Effector memory CD4-positive, alpha-beta T cell (primary cell): ENCODE results near the gene CELF2.

Experiments used
- DNase-seq, 3 donors: peaks; one replicate each; pipeline ENCODE4 v3.0.0-alpha.2; 2020
- H3K27ac ChIP-seq: 2 replicates; pipeline ENCODE4 v1.7.0; 2013; ENCODE audit warnings: mild to moderate bottlenecking, low read length, moderate library complexity; ENCODE audit not compliant: insufficient read depth, poor library complexity, severe bottlenecking
- H3K27me3 ChIP-seq: replicated peaks from 2 replicates; pipeline ENCODE4 v1.7.0; 2013; ENCODE audit warnings: mild to moderate bottlenecking, low read length; ENCODE audit not compliant: insufficient read depth, control insufficient read depth, poor library complexity, severe bottlenecking
- H3K36me3 ChIP-seq: 2 replicates; pipeline ENCODE4 v1.7.0; 2013; ENCODE audit warnings: mild to moderate bottlenecking, low read length, moderate library complexity; ENCODE audit not compliant: control insufficient read depth, insufficient read depth
- H3K4me1 ChIP-seq: 2 replicates; pipeline ENCODE4 v1.7.0; 2013; ENCODE audit warnings: low read length, mild to moderate bottlenecking; ENCODE audit not compliant: control insufficient read depth, insufficient read depth, poor library complexity, severe bottlenecking
- H3K4me3 ChIP-seq: 2 replicates; pipeline ENCODE4 v1.7.0; 2013; ENCODE audit warnings: low read length, low read depth, mild to moderate bottlenecking; ENCODE audit not compliant: insufficient read depth, poor library complexity, severe bottlenecking
- H3K9me3 ChIP-seq: 2 replicates; pipeline ENCODE4 v1.7.0; 2013; ENCODE audit warnings: mild to moderate bottlenecking, low read length, moderate library complexity; ENCODE audit not compliant: control insufficient read depth

Gene CELF2

GRCh38 chr10:11057018-11057417, 39.3 kb downstream of the CELF2 start:
- Histone ChIP-seq H3K4me3 (no peak overlapping the region), H3K27ac (no peak overlapping the region), H3K9me3 (no peaks in the 10 kb centered on the region), H3K36me3 (no peaks in the 10 kb centered on the region), H3K4me1 (no peaks in the 10 kb centered on the region), H3K27me3 (no peaks in the 10 kb centered on the region)
- DNase-seq: no peak

DNA sequence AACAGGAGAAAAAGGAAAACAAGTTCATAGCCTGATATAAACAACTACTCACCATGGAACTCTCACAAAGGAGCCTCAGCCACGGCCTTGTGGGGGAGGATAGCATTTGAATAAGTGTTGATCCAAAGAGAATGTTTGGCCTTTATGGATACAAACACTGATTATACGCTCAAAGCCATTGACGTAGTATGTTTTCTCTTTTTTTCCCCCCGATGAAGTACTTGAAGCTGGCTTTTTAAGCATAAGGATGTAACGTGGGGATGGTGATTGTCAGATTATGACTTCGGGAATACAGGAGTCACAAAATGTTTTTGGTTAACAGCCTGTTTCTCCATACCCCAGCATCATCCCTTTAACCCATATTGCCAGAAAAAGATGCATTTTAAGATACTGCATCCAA, 39.8 kb downstream of the CELF2 start:
- no peak overlapping the region for H3K4me3 ChIP-seq
- H3K27ac ChIP-seq: no peak overlapping the region
- DNase-seq: no peak
- H3K27me3 ChIP-seq: no peaks in the 10 kb centered on the region
- no peaks in the 10 kb centered on the region for H3K9me3 ChIP-seq
- no peaks in the 10 kb centered on the region for H3K36me3 ChIP-seq
- H3K4me1 ChIP-seq: no peaks in the 10 kb centered on the region

DNA sequence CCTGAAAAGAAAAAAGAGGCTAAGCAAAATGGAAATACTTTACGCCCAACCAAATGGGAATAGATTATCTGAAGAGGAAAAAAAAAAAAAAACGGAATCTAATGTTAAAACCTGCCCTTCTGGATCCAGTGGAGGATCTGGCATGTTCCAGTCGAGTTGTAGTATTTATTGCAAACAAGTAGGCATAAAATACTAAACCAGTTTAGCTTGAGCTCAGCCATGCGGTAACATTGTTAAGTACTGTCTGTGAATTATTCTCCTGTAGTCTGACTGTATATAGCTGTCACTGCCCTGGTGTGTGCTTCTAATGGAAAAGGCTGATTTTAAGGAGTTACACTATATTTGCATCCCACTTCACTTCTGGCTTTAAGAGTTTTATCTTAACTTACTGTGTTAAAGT, 40.3 kb downstream of the CELF2 start:
- Histone ChIP-seq H3K27ac (no peak overlapping the region), H3K4me1 (no peaks in the 10 kb centered on the region), H3K9me3 (no peaks in the 10 kb centered on the region), H3K4me3 (no peak overlapping the region), H3K36me3 (no peaks in the 10 kb centered on the region), H3K27me3 (no peaks in the 10 kb centered on the region)
- DNase-seq: no peak

- H3K9me3 ChIP-seq: no peaks in the 10 kb centered on the region
- H3K27me3 ChIP-seq: no peaks in the 10 kb centered on the region
- H3K36me3 ChIP-seq: no peaks in the 10 kb centered on the region
- H3K27ac ChIP-seq: no peak overlapping the region
- no peaks in the 10 kb centered on the region for H3K4me1 ChIP-seq
- no peak overlapping the region for H3K4me3 ChIP-seq
- no peak for DNase-seq
Observed at GRCh38 chr10:11058965-11059364, 41.3 kb downstream of the CELF2 start.

GRCh38 chr10:11063856-11064255, 46.2 kb downstream of the CELF2 start:
- DNase-seq: no peak
- Histone ChIP-seq H3K36me3 (no peaks in the 10 kb centered on the region), H3K9me3 (no peaks in the 10 kb centered on the region), H3K4me1 (no peaks in the 10 kb centered on the region), H3K27ac (no peak overlapping the region), H3K4me3 (no peak overlapping the region), H3K27me3 (no peaks in the 10 kb centered on the region)

DNA sequence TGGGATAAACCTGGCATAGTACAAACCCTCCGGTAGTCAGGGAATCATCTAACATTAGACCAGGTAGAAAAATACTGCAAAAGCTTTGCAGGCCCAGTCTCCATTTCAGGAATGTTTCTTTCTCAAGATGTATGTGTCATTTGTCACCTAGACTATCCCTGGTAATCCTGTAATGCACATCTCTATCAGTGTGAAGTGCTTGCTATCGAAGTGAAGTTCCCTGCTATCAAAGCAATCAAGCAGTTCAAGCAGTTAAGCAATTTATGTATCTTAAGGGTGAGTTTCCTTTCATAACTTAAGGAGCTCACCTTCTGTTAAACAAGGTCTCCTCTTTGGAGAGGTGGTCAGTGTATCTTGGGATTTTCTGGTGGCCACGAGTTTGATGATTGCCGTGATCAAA, 47.2 kb downstream of the CELF2 start:
- Histone ChIP-seq H3K27me3 (no peaks in the 10 kb centered on the region), H3K4me1 (no peaks in the 10 kb centered on the region), H3K27ac (no peak overlapping the region), H3K9me3 (no peaks in the 10 kb centered on the region), H3K36me3 (no peaks in the 10 kb centered on the region), H3K4me3 (no peak overlapping the region)
- no peak for DNase-seq

- Histone ChIP-seq H3K27me3 (no peaks in the 10 kb centered on the region), H3K27ac (no peak overlapping the region), H3K4me3 (no peak overlapping the region), H3K4me1 (no peaks in the 10 kb centered on the region), H3K9me3 (no peaks in the 10 kb centered on the region), H3K36me3 (no peaks in the 10 kb centered on the region)
- no peak for DNase-seq
Observed at GRCh38 chr10:11065567-11065966, 47.9 kb downstream of the CELF2 start.

DNA sequence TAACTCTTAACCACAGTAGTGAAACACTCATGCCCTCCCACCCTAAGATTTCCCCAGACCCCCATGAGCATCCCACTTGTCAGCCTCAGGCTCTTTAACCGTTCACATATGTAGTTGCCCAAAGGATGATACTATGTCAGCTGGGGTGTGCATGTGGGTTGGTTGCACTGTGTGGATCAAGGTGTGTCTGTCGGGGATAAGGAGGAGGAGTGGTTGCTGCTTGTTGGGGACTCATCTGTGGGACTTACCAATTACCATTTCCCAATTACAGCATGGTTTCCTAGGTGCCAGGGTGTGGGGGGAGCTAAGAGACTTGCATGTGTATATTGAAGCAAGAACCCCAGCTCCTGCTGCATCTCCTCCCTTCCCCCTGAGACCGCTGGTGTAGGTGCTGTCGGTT, 48.8 kb downstream of the CELF2 start:
- H3K36me3 ChIP-seq: no peaks in the 10 kb centered on the region
- H3K4me3 ChIP-seq: no peak overlapping the region
- DNase-seq: no peak
- no peaks in the 10 kb centered on the region for H3K4me1 ChIP-seq
- H3K9me3 ChIP-seq: no peaks in the 10 kb centered on the region
- H3K27me3 ChIP-seq: no peaks in the 10 kb centered on the region
- no peak overlapping the region for H3K27ac ChIP-seq

GRCh38 chr10:11068861-11069633, 51.4 kb downstream of the CELF2 start:
- H3K4me1 ChIP-seq: no peaks in the 10 kb centered on the region
- no peak overlapping the region for H3K4me3 ChIP-seq
- no peak for DNase-seq

DNA sequence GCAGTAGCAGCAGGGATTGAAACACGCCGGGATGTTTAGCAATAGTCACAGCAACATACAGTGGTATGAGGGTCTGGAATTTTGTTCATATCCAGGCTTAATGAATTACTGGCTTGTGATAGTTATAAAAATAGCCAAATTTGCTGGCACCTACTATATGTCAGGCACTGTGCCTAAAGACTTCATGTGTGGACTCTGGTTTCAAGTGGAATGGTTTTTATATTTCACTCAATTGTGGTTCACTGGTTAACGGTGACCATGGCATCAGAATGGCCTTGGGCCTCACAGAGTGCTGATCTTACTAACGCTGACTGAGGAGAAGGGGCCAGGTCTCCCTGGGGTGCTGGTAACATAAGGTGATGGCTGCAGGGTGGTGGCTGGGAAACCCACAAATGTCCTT, 55.7 kb downstream of the CELF2 start:
- H3K4me1 ChIP-seq: no peaks in the 10 kb centered on the region
- H3K27ac ChIP-seq: no peak overlapping the region
- no peaks in the 10 kb centered on the region for H3K36me3 ChIP-seq
- DNase-seq: no peak
- H3K4me3 ChIP-seq: no peak overlapping the region
- no peaks in the 10 kb centered on the region for H3K27me3 ChIP-seq
- no peaks in the 10 kb centered on the region for H3K9me3 ChIP-seq

More at GRCh38 chr10:11068861-11069633, 51.4 kb downstream of the CELF2 start:
- no peaks in the 10 kb centered on the region for H3K27me3 ChIP-seq
- no peak overlapping the region for H3K27ac ChIP-seq
- no peaks in the 10 kb centered on the region for H3K36me3 ChIP-seq
- no peaks in the 10 kb centered on the region for H3K9me3 ChIP-seq
